K562 (cell line): ENCODE data around the gene MKNK2. TPM values are rescaled to one million over a fixed set of nuclear protein-coding genes. Genes with fewer than 3 reads are reported as not detected.
A peak's percentile ranks its signal among the peaks of the same experiment; 100 is the strongest.

ENCODE experiments used
- CHD2 ChIP-seq: IDR thresholded peaks from 2 replicates; pipeline ENCODE4 v1.6.1; 2011; ENCODE audit warnings: low read depth, low read length
- ETS2 ChIP-seq: IDR thresholded peaks from 2 replicates; pipeline ENCODE4 v1.6.1; 2016; ENCODE audit warnings: borderline replicate concordance, missing genetic modification characterization, mild to moderate bottlenecking, moderate library complexity, missing compliant biosample characterization; ENCODE audit not compliant: poor library complexity, severe bottlenecking
- GATAD2A ChIP-seq: fragments of 450-650 bp; IDR thresholded peaks from 2 replicates; pipeline ENCODE4 v1.6.1; 2017
- HCFC1 ChIP-seq: IDR thresholded peaks from 2 replicates; pipeline ENCODE4 v1.6.1; 2012; ENCODE audit warnings: low read depth, low read length, improper control_type of control experiment
- HDAC3 ChIP-seq: fragments of 450-650 bp; IDR thresholded peaks from 2 replicates; pipeline ENCODE4 v1.6.1; 2018; ENCODE audit warnings: borderline replicate concordance, mild to moderate bottlenecking, moderate library complexity; ENCODE audit not compliant: partially characterized antibody
- HNRNPL ChIP-seq: fragments of 200-400 bp; formaldehyde crosslinking; IDR thresholded peaks from 2 replicates; pipeline ENCODE4 v1.6.1; 2017; ENCODE audit warnings: low read depth, mild to moderate bottlenecking, low read length
- HNRNPLL ChIP-seq: fragments of 200-400 bp; formaldehyde crosslinking; IDR thresholded peaks from 2 replicates; pipeline ENCODE4 v1.6.1; 2017; ENCODE audit warnings: low read length, low read depth, mild to moderate bottlenecking; ENCODE audit not compliant: poor library complexity, severe bottlenecking
- IFI16 ChIP-seq: fragments of 250-450 bp; sonication (Bioruptor Pico); IDR thresholded peaks from 2 replicates; pipeline ENCODE4 v2.1.2; 2022; ENCODE audit warnings: mild to moderate bottlenecking, inconsistent platforms
- KAT8 ChIP-seq: fragments of 450-650 bp; IDR thresholded peaks from 2 replicates; pipeline ENCODE4 v1.6.1; 2016; ENCODE audit warnings: low read depth, mild to moderate bottlenecking
- MCM2 ChIP-seq: fragments of 450-650 bp; IDR thresholded peaks from 2 replicates; pipeline ENCODE4 v1.6.1; 2017; ENCODE audit warnings: low read depth, mild to moderate bottlenecking
- NELFE ChIP-seq: IDR thresholded peaks from 2 replicates; pipeline ENCODE4 v1.6.1; 2011; ENCODE audit warnings: mild to moderate bottlenecking; ENCODE audit not compliant: insufficient read depth, insufficient read length
- NEUROD1 ChIP-seq: fragments of 150-350 bp; IDR thresholded peaks from 2 replicates; pipeline ENCODE4 v1.6.1; 2014; ENCODE audit warnings: borderline replicate concordance, low read length, low read depth; ENCODE audit not compliant: partially characterized antibody
- NFE2L1 ChIP-seq: fragments of 450-650 bp; IDR thresholded peaks from 2 replicates; pipeline ENCODE4 v1.6.1; 2016; ENCODE audit warnings: missing genetic modification characterization, low read depth, mild to moderate bottlenecking, missing compliant biosample characterization, moderate library complexity, borderline replicate concordance
- PHTF2 ChIP-seq: fragments of 250-450 bp; sonication (Bioruptor Pico); IDR thresholded peaks from 2 replicates; pipeline ENCODE4 v1.5.0; 2021; ENCODE audit warnings: mild to moderate bottlenecking
- PML ChIP-seq: IDR thresholded peaks from 2 replicates; pipeline ENCODE4 v1.6.1; 2012; ENCODE audit warnings: low read length, inconsistent platforms
- POLR2AphosphoS5 ChIP-seq: IDR thresholded peaks from 2 replicates; pipeline ENCODE4 v1.6.1; 2011; ENCODE audit warnings: mild to moderate bottlenecking, low read depth, low read length, moderate library complexity; ENCODE audit not compliant: control insufficient read depth, insufficient read depth
- PRPF4 ChIP-seq: fragments of 200-400 bp; formaldehyde crosslinking; IDR thresholded peaks from one replicate; pipeline ENCODE4 v1.6.1; 2017; ENCODE audit warnings: low read length, low read depth, mild to moderate bottlenecking; ENCODE audit not compliant: insufficient read depth, poor library complexity, severe bottlenecking
- RBFOX2 ChIP-seq: fragments of 200-400 bp; formaldehyde crosslinking; IDR thresholded peaks from 2 replicates; pipeline ENCODE4 v1.6.1; 2017; ENCODE audit warnings: low read depth, mild to moderate bottlenecking, low read length, moderate library complexity
- RHOXF2B ChIP-seq: fragments of 250-450 bp; sonication (Bioruptor Pico); conservative IDR thresholded peaks from 2 replicates; pipeline ENCODE4 v1.5.1; 2021
- SMC3 ChIP-seq: conservative IDR thresholded peaks from 2 replicates; pipeline ENCODE4 v1.6.1; 2011; ENCODE audit warnings: low read depth, low read length, improper control_type of control experiment; ENCODE audit not compliant: insufficient read depth
- TAL1 ChIP-seq: fragments of 450-650 bp; IDR thresholded peaks from 2 replicates; pipeline ENCODE4 v1.6.1; 2016; ENCODE audit warnings: mild to moderate bottlenecking
- XRCC5 ChIP-seq: fragments of 200-400 bp; formaldehyde crosslinking; IDR thresholded peaks from 2 replicates; pipeline ENCODE4 v1.6.1; 2017; ENCODE audit warnings: low read depth, mild to moderate bottlenecking, low read length
- YBX1 ChIP-seq: fragments of 450-650 bp; IDR thresholded peaks from 2 replicates; pipeline ENCODE4 v1.7.1; 2016; ENCODE audit warnings: mild to moderate bottlenecking
- ZC3H4 ChIP-seq: sonication (generic); formaldehyde crosslinking; IDR thresholded peaks from 2 replicates; pipeline ENCODE4 v1.9.0; 2021; ENCODE audit warnings: missing genetic modification reagents, borderline replicate concordance
- ZNF165 ChIP-seq: fragments of 250-450 bp; sonication (Bioruptor Pico); IDR thresholded peaks from 2 replicates; pipeline ENCODE4 v1.4.0; 2020; ENCODE audit warnings: borderline replicate concordance
- ZNF778 ChIP-seq: fragments of 450-650 bp; formaldehyde crosslinking; IDR thresholded peaks from 2 replicates; pipeline ENCODE4 v1.4.0; 2020; ENCODE audit warnings: mild to moderate bottlenecking, moderate library complexity
- polyA plus RNA-seq, 8 experiments: library from polyadenylated mRNA; depleted of rRNA in 4 of 8; stranded (reverse) in 5 of 8; unstranded in 3 of 8; fragments of >200 nt; fragmentation: Nextera tagmentation in 2 of 8; fragmentation: Illumina TruSeq in 1 of 8; extraction: Ambion mirVana in 2 of 8; extraction: Trizol in 1 of 8; gene quantifications; 2 replicates each; pipeline versions ENCODE4 v1.2.1 to v1.2.3, GENCODE V29; 2011 to 2014; ENCODE audit warnings: inconsistent platforms in 1 of 8, missing spikeins in 1 of 8
- total RNA-seq, 7 experiments: library from RNA; depleted of rRNA in 6 of 7; stranded (reverse); fragments of >200 nt in 6 of 7; fragmentation: Illumina TruSeq in 2 of 7; extraction: Trizol in 2 of 7; gene quantifications; 2 replicates each; pipeline versions ENCODE4 v1.2.1 to v1.2.3, GENCODE V29; 2011 to 2021; ENCODE audit warnings: low replicate concordance in 1 of 7
- TF ChIP-seq, protein P1 (sequence below): fragments of 250-450 bp; sonication (Bioruptor Pico); IDR thresholded peaks from 2 replicates; pipeline ENCODE4 v1.5.0; 2021; ENCODE audit warnings: mild to moderate bottlenecking, borderline replicate concordance
- TF ChIP-seq, protein P2 (sequence below): sonication (generic); formaldehyde crosslinking; IDR thresholded peaks from 2 replicates; pipeline ENCODE4 v1.8.0; 2022; ENCODE audit warnings: mild to moderate bottlenecking, low read depth, missing genetic modification reagents

The MKNK2 gene
- total and polyA plus RNA-seq, 9 of the 15 experiments (the other 6 are each of a cell fraction or from before 2014, with no cell fraction given): 5.1 to 191 (median 51.9) TPM

DNA sequence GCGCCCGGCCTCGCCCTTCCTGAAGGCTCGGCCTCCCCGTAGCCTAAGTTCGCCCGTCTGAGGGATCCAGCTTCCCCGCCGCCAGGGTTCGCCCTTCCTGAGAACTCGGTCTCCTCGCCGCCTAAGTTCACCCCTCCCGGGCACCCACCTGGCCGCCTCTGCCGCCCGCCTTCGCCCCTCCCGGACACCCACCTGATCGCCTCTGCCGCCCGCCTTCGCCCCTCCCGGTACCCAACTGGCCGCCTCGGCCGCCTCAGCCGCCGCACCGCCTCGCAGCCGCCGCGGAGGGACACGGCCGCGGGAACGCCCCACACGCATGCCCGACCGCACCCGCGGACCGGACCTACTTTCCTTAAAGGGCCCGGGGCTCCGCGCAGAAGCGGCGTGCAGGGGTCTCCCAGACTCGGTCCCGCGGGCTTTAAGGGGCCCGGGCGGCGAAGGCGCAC, 45.0 kb upstream of the MKNK2 start, which contains the start of gene MOB3A (continued):
- TF ChIP-seq PRPF4 (no peak), HCFC1 (peak; percentile 42; the same call in 1 of the 2 replicates), ZNF165 (CRISPR knock-in tag) (no peak), KAT8 (no peak), POLR2AphosphoS5 (peak; percentile 29; the same call in 1 of the 2 replicates), NELFE (no peak), XRCC5 (peak; percentile 86; the same call in 1 of the 2 replicates), PHTF2 (CRISPR knock-in tag) (no peak), SMC3 (0 out of 2 replicates have a peak, but pooled peaks have one; percentile 15), HNRNPLL (peak; percentile 24), ZC3H4 (no peak), HNRNPL (peak; percentile 98), GATAD2A (no peak; the same call in none of the 2 replicates), NFE2L1 (tag) (no peak), MCM2 (no peak), ZNF778 (no peak), RHOXF2B (no peak), NEUROD1 (peak; percentile 67), HDAC3 (no peak), YBX1 (no peak), CHD2 (peak; percentile 89), TAL1 (no peak), IFI16 (CRISPR knock-in tag) (no peak), PML (no peak; the same call in 1 of the 2 replicates), RBFOX2 (peak; percentile 87), ETS2 (tag) (peak; percentile 48)
- TF ChIP-seq, protein P1, sequence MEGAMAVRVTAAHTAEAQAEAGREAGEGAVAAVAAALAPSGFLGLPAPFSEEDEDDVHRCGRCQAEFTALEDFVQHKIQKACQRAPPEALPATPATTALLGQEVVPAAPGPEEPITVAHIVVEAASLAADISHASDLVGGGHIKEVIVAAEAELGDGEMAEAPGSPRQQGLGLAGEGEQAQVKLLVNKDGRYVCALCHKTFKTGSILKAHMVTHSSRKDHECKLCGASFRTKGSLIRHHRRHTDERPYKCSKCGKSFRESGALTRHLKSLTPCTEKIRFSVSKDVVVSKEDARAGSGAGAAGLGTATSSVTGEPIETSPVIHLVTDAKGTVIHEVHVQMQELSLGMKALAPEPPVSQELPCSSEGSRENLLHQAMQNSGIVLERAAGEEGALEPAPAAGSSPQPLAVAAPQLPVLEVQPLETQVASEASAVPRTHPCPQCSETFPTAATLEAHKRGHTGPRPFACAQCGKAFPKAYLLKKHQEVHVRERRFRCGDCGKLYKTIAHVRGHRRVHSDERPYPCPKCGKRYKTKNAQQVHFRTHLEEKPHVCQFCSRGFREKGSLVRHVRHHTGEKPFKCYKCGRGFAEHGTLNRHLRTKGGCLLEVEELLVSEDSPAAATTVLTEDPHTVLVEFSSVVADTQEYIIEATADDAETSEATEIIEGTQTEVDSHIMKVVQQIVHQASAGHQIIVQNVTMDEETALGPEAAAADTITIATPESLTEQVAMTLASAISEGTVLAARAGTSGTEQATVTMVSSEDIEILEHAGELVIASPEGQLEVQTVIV (CRISPR knock-in tag): no peak
- TF ChIP-seq, protein P2, sequence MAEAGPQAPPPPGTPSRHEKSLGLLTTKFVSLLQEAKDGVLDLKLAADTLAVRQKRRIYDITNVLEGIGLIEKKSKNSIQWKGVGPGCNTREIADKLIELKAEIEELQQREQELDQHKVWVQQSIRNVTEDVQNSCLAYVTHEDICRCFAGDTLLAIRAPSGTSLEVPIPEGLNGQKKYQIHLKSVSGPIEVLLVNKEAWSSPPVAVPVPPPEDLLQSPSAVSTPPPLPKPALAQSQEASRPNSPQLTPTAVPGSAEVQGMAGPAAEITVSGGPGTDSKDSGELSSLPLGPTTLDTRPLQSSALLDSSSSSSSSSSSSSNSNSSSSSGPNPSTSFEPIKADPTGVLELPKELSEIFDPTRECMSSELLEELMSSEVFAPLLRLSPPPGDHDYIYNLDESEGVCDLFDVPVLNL: no peak
